A673 (cell line): ENCODE results near the gene NOL8. TPM values are rescaled to one million over a fixed set of nuclear protein-coding genes. Genes with fewer than 3 reads are reported as not detected.

Experiments used
- BruUV-seq: library from RNA; stranded (reverse); fragments of 400-500 nt; replicated peaks from 2 replicates; lab custom pipeline; 2021; lab: Mats Ljungman, UMichigan
- CTCF ChIA-PET: fragments of 300-600 bp; sonication (Branson Sonifier 250); formaldehyde crosslinking; loops from one replicate; lab custom pipeline; 2022; ENCODE audit warnings: antibody characterized with exemption; lab: Charles Lee
- POLR2A ChIA-PET: fragments of 300-600 bp; sonication (Branson Sonifier 250); formaldehyde crosslinking; loops from one replicate; lab custom pipeline; 2022; ENCODE audit warnings: antibody characterized with exemption; ENCODE audit not compliant: low non-redundant PET; lab: Charles Lee
- DNase-seq: peaks from one replicate; pipeline ENCODE4 v3.0.0-alpha.2; 2015; ENCODE audit warnings: low spot score
- H3K27ac ChIP-seq: fragments of 200-600 bp; sonication (generic); 2 replicates; pipeline ENCODE4 v1.5.1; 2016; ENCODE audit warnings: mixed run types, low read depth, mild to moderate bottlenecking, mixed read lengths, antibody characterized with exemption, low read length; ENCODE audit not compliant: poor library complexity, severe bottlenecking
- H3K27me3 ChIP-seq: fragments of 200-600 bp; sonication (generic); replicated peaks from 2 replicates; pipeline ENCODE4 v1.6.1; 2017; ENCODE audit warnings: mixed run types, low read depth, mild to moderate bottlenecking, mixed read lengths, antibody characterized with exemption, low read length; ENCODE audit not compliant: insufficient read depth, poor library complexity
- H3K36me3 ChIP-seq: fragments of 200-600 bp; sonication (generic); 2 replicates; pipeline ENCODE4 v1.6.1; 2016; ENCODE audit warnings: mixed run types, mild to moderate bottlenecking, mixed read lengths, antibody characterized with exemption, low read length; ENCODE audit not compliant: insufficient read depth, poor library complexity, severe bottlenecking
- H3K4me1 ChIP-seq: fragments of 200-600 bp; sonication (generic); 2 replicates; pipeline ENCODE4 v1.6.1; 2017; ENCODE audit warnings: mixed run types, mild to moderate bottlenecking, mixed read lengths, antibody characterized with exemption, low read length; ENCODE audit not compliant: insufficient read depth, poor library complexity, severe bottlenecking
- H3K4me3 ChIP-seq: fragments of 200-600 bp; sonication (generic); 2 replicates; pipeline ENCODE4 v1.5.1; 2016; ENCODE audit warnings: low read depth, mixed run types, mild to moderate bottlenecking, mixed read lengths, low read length; ENCODE audit not compliant: poor library complexity, severe bottlenecking
- H3K9me3 ChIP-seq: fragments of 200-600 bp; sonication (generic); 2 replicates; pipeline ENCODE4 v1.6.1; 2016; ENCODE audit warnings: mixed run types, low read depth, mild to moderate bottlenecking, mixed read lengths, antibody characterized with exemption, low read length; ENCODE audit not compliant: poor library complexity, severe bottlenecking
- EZH2 ChIP-seq: fragments of 200-600 bp; sonication (generic); IDR thresholded peaks from 2 replicates; pipeline ENCODE4 v1.6.1; 2017; ENCODE audit warnings: borderline replicate concordance, low read depth, mild to moderate bottlenecking, mixed read lengths, antibody characterized with exemption, low read length; ENCODE audit not compliant: poor library complexity, severe bottlenecking
- intact Hi-C: fragments of 100-400 bp; cut with micrococcal nuclease; formaldehyde crosslinking; loops from one replicate; pipeline ENCODE4 v1.10.0; 2022; ENCODE audit not compliant: unreplicated experiment
- total RNA-seq: library from RNA; stranded (reverse); gene quantifications from 2 replicates; pipeline ENCODE4 v1.2.3, GENCODE V29; 2021
- TF ChIP-seq, protein P1 (sequence below): fragments of 300-800, 200-600 bp; sonication (generic); conservative IDR thresholded peaks from 2 replicates; pipeline ENCODE4 v1.5.1; 2017; ENCODE audit warnings: low read depth, mild to moderate bottlenecking, antibody characterized with exemption, low read length, moderate library complexity, mixed read lengths

Gene NOL8
- total RNA-seq, 1 experiment from 2014 or later: 59.7 TPM

DNA sequence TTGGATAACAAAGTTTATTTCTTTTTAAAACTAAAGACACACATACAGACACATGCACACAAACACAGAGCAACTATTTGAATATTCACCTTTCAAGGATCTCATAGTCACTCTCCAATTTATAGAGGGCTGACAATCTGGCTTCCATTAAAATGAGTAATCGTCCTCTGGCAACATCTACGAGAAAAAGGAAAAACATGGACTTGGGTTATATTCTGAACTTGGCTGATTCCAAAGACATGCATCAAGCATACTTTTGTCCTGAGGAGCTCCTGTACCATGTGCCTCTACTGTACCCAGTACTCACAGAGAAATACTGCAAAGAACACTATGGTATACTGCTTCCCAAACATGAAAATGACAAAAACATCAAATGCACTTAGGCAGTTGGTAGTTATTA lies 47.0 kb downstream of the NOL8 start:
- TF ChIP-seq, protein P1, sequence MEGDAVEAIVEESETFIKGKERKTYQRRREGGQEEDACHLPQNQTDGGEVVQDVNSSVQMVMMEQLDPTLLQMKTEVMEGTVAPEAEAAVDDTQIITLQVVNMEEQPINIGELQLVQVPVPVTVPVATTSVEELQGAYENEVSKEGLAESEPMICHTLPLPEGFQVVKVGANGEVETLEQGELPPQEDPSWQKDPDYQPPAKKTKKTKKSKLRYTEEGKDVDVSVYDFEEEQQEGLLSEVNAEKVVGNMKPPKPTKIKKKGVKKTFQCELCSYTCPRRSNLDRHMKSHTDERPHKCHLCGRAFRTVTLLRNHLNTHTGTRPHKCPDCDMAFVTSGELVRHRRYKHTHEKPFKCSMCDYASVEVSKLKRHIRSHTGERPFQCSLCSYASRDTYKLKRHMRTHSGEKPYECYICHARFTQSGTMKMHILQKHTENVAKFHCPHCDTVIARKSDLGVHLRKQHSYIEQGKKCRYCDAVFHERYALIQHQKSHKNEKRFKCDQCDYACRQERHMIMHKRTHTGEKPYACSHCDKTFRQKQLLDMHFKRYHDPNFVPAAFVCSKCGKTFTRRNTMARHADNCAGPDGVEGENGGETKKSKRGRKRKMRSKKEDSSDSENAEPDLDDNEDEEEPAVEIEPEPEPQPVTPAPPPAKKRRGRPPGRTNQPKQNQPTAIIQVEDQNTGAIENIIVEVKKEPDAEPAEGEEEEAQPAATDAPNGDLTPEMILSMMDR: no peak
- TF ChIP-seq EZH2: no peak
- no peak for DNase-seq
- Histone ChIP-seq H3K4me3 (no peak overlapping the region), H3K27ac (no peak overlapping the region), H3K36me3 (peaks cover 100% of the 10 kb centered on the region), H3K9me3 (no peaks in the 10 kb centered on the region), H3K4me1 (no peaks in the 10 kb centered on the region), H3K27me3 (no peaks in the 10 kb centered on the region)
- ChIA-PET CTCF (no interaction called here), POLR2A (no interaction called here)
- no TSS peak for BruUV-seq
- intact Hi-C loops: loop anchor here (5.0 kb wide), 1 partner anchor 36 kb away; no protein-coding TSS in a partner anchor

DNA sequence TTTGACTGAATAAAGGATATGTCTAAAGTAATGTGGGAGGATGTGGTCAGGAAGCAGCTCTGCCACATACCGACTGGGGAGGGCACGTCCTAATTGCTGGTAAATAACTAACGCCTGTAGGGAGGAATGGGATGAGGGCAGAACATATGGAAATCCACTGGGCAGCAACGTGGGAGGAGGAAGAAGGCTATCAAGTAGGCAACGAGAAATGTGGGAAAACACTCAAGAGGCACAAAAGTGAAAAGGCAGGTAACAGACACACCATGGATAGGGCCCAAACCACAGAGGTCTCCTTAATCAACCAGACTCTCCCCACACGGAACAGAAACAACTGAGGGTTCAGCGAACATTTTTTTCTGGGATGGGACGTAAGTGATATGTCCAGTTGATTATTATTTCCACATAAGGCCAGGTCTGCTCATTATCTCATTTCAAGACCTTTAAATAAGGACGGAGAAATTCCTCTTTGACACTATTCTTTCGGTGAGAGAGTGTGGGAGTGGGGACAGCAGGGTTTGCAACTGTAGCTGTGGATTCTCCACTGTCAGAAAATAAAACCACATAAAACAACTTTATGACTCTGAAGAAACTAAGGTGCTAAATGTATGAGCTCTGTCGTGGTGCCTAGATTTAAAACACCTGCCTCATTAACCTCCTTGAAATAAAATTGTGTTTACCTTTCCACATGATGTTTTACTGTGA lies 48.7 kb downstream of the NOL8 start:
- no peaks in the 10 kb centered on the region for H3K9me3 ChIP-seq
- no TSS peak for BruUV-seq
- TF ChIP-seq, protein P1: no peak
- no peak for TF ChIP-seq EZH2
- H3K4me3 ChIP-seq: no peak overlapping the region
- no peak for DNase-seq
- H3K36me3 ChIP-seq: peaks cover 99% of the 10 kb centered on the region
- no peak overlapping the region for H3K27ac ChIP-seq
- intact Hi-C loops: loop anchor here (5.0 kb wide), 1 partner anchor 34 kb away; no protein-coding TSS in a partner anchor
- no peaks in the 10 kb centered on the region for H3K4me1 ChIP-seq
- ChIA-PET CTCF (no interaction called here), POLR2A (interaction anchor here (0.7 kb wide), 1 partner anchor 73 kb away, joined by 3 read pairs; no protein-coding TSS in a partner anchor)
- H3K27me3 ChIP-seq: no peaks in the 10 kb centered on the region

DNA sequence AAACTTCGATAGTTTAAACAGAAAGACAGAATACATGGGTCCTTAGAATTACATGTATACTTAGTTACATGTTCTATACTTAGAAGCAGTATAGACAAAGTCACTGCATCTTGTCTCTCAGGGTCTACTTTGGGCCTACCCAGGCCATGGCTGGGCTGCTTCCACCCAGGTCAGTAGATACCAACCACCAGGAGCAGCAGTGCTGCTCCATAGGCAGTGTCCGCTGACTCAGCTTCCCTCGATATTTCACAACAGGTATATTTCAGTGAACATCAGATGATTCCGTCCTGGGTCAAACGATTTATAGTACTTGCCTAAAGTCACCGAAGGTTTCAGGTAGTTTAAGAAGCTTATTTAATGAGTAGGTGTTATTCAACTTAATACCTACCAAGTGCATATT lies 49.6 kb downstream of the NOL8 start:
- Histone ChIP-seq H3K4me3 (no peak overlapping the region), H3K9me3 (no peaks in the 10 kb centered on the region), H3K27ac (no peak overlapping the region), H3K27me3 (no peaks in the 10 kb centered on the region), H3K36me3 (peaks cover 99% of the 10 kb centered on the region), H3K4me1 (no peaks in the 10 kb centered on the region)
- intact Hi-C loops: loop anchor here (5.0 kb wide), 1 partner anchor 33 kb away; no protein-coding TSS in a partner anchor
- BruUV-seq: no TSS peak
- POLR2A ChIA-PET: no interaction called here
- no peak for DNase-seq
- TF ChIP-seq EZH2: no peak
- TF ChIP-seq, protein P1: no peak
- CTCF ChIA-PET: no interaction called here
